Keratinocyte (primary cell): Measurements from ENCODE around the gene SURF4. TPM values are rescaled to one million over a fixed set of nuclear protein-coding genes. Genes with fewer than 3 reads are reported as not detected.
A peak's percentile ranks its signal among the peaks of the same experiment; 100 is the strongest.

Experiments used
- DNase-seq: peaks from one replicate; pipeline ENCODE4 v3.0.0-alpha.2; 2011; ENCODE audit warnings: low read depth, missing footprints, low spot score
- FAIRE-seq: peaks from 2 replicates; lab custom pipeline; 2011; peaks lifted over from hg19 to GRCh38; lab: Jason Lieb, UNC
- H2AFZ ChIP-seq: 2 replicates; pipeline ENCODE4 v1.6.0; 2012; ENCODE audit warnings: low read length, control low read depth, inconsistent platforms; ENCODE audit not compliant: control insufficient read depth
- H3K27ac ChIP-seq: 2 replicates; pipeline ENCODE4 v1.5.1; 2011; ENCODE audit warnings: low read length; ENCODE audit not compliant: control insufficient read depth, insufficient read depth
- H3K27me3 ChIP-seq: 3 replicates; pipeline ENCODE4 v1.6.0; 2011; ENCODE audit warnings: low read length; ENCODE audit not compliant: control insufficient read depth, insufficient read depth; ENCODE audit errors: extremely low read depth
- H3K36me3 ChIP-seq, 2 experiments: 2 replicates in 1 of 2; 3 replicates in 1 of 2; pipeline ENCODE4 v1.5.1; 2011; ENCODE audit warnings: low read length in 2 of 2, mild to moderate bottlenecking in 1 of 2; ENCODE audit not compliant: control insufficient read depth in 2 of 2, insufficient read depth in 2 of 2; ENCODE audit errors: extremely low read depth in 1 of 2
- H3K4me1 ChIP-seq: 3 replicates; pipeline ENCODE4 v1.5.1; 2011; ENCODE audit warnings: low read length; ENCODE audit not compliant: control insufficient read depth, insufficient read depth; ENCODE audit errors: extremely low read depth
- H3K4me2 ChIP-seq: 3 replicates; pipeline ENCODE4 v1.6.0; 2011; ENCODE audit warnings: low read depth, low read length; ENCODE audit not compliant: control insufficient read depth, insufficient read depth; ENCODE audit errors: extremely low read depth
- H3K4me3 ChIP-seq, 3 experiments: fragments of 200-600 bp in 1 of 3; sonication (generic) in 1 of 3; 2 replicates in 2 of 3; 3 replicates in 1 of 3; pipeline ENCODE4 v1.5.1; 2011 to 2016; ENCODE audit warnings: low read length in 3 of 3, mild to moderate bottlenecking in 3 of 3, control low read depth in 2 of 3, inconsistent platforms in 1 of 3, low read depth in 1 of 3, mixed read lengths in 1 of 3, mixed run types in 1 of 3, moderate library complexity in 1 of 3; ENCODE audit not compliant: control insufficient read depth in 2 of 3, insufficient read depth in 2 of 3; ENCODE audit errors: extremely low read depth in 1 of 3
- H3K79me2 ChIP-seq: 2 replicates; pipeline ENCODE4 v1.6.0; 2012; ENCODE audit warnings: low read length; ENCODE audit not compliant: control insufficient read depth, insufficient read depth
- H3K9ac ChIP-seq: 3 replicates; pipeline ENCODE4 v1.6.0; 2011; ENCODE audit warnings: low read length; ENCODE audit not compliant: control insufficient read depth, insufficient read depth; ENCODE audit errors: extremely low read depth
- H3K9me1 ChIP-seq: 3 replicates; pipeline ENCODE4 v1.6.0; 2011; ENCODE audit warnings: low read length; ENCODE audit not compliant: control insufficient read depth, insufficient read depth; ENCODE audit errors: extremely low read depth
- H3K9me3 ChIP-seq: 2 replicates; pipeline ENCODE4 v1.5.1; 2012; ENCODE audit warnings: low read depth, low read length; ENCODE audit not compliant: control insufficient read depth
- H4K20me1 ChIP-seq: 3 replicates; pipeline ENCODE4 v1.6.0; 2011; ENCODE audit warnings: low read length; ENCODE audit not compliant: control insufficient read depth, insufficient read depth; ENCODE audit errors: extremely low read depth
- CTCF ChIP-seq, 3 experiments: IDR thresholded peaks in 1 of 3; conservative IDR thresholded peaks in 1 of 3; optimal IDR thresholded peaks in 1 of 3; 2 replicates in 2 of 3; 3 replicates in 1 of 3; pipeline versions ENCODE3 to v1.5.1; 2011; ENCODE audit warnings: low read length in 3 of 3, mild to moderate bottlenecking in 3 of 3, moderate library complexity in 2 of 3, control low read depth in 1 of 3, inconsistent platforms in 1 of 3; ENCODE audit not compliant: insufficient read depth in 2 of 3; ENCODE audit errors: extremely low read depth in 1 of 3
- EZH2 ChIP-seq: IDR thresholded peaks from one replicate; pipeline ENCODE4 v1.6.1; 2012; ENCODE audit warnings: inconsistent platforms, mild to moderate bottlenecking, low read length, moderate library complexity
- dilution Hi-C: fragments of 300-500 bp; cut with MboI; formaldehyde crosslinking; loops from one replicate; pipeline ENCODE4 v1.7.0; 2020; ENCODE audit warnings: low sequenced_read_pairs; ENCODE audit not compliant: extremely low pct_ligation_motif_present
- polyA plus RNA-seq, 5 experiments: library from polyadenylated mRNA; depleted of rRNA in 3 of 5; stranded (reverse) in 3 of 5; stranded (forward) in 1 of 5; unstranded in 1 of 5; fragments of >200 nt; gene quantifications; 1 replicate in 1 of 5; 2 replicates in 3 of 5; 3 replicates in 1 of 5; pipeline versions ENCODE4 v1.2.1 to v1.2.3, GENCODE V29; 2011 to 2012; ENCODE audit warnings: missing spikeins in 2 of 5, low read depth in 1 of 5, low replicate concordance in 1 of 5

The SURF4 gene
- polyA plus RNA-seq, 1 donor (not counting 4 experiments of a cell fraction or from before 2014, with no cell fraction given): 153 TPM

GRCh38 chr9:133370685-133371084 is 5.2 kb downstream of the SURF4 start:
- no peak overlapping the region for H3K9ac ChIP-seq
- H3K4me2 ChIP-seq: peak overlapping the region; percentile 73
- no peak overlapping the region for H3K4me3 ChIP-seq
- peaks cover 98% of the 10 kb centered on the region for H3K79me2 ChIP-seq
- TF ChIP-seq CTCF (optimal IDR thresholded peaks at IDR 0.05 in 1 of 3, IDR thresholded peaks at IDR 0.05 in 1 of 3, conservative IDR thresholded peaks at IDR 0.05 in 1 of 3; ENCODE audit: extremely low read depth in 1 of 3, insufficient read depth in 2 of 3, low read length in 3 of 3): no peak
- no peak for TF ChIP-seq EZH2
- peaks cover 57% of the 10 kb centered on the region for H3K4me1 ChIP-seq
- H2AFZ ChIP-seq: no peak overlapping the region
- dilution Hi-C loops: no loop called here
- FAIRE-seq: no peak
- DNase-seq: no peak
- H3K27me3 ChIP-seq: no peaks in the 10 kb centered on the region
- peaks cover 8% of the 10 kb centered on the region for H3K9me1 ChIP-seq
- H3K36me3 ChIP-seq: peaks cover 34 to 49% of the 10 kb centered on the region in 2 experiments
- peaks cover 61% of the 10 kb centered on the region for H4K20me1 ChIP-seq
- H3K27ac ChIP-seq: peak overlapping the region; percentile 24
- no peaks in the 10 kb centered on the region for H3K9me3 ChIP-seq

GRCh38 chr9:133369933-133370332 is 5.9 kb downstream of the SURF4 start:
- Histone ChIP-seq H4K20me1 (peaks cover 62% of the 10 kb centered on the region), H2AFZ (no peak overlapping the region), H3K9ac (no peak overlapping the region), H3K9me3 (no peaks in the 10 kb centered on the region), H3K79me2 (peaks cover 93% of the 10 kb centered on the region), H3K36me3 (peaks cover 34 to 55% of the 10 kb centered on the region in 2 experiments), H3K4me1 (peaks cover 64% of the 10 kb centered on the region), H3K27me3 (no peaks in the 10 kb centered on the region), H3K27ac (no peak overlapping the region), H3K4me3 (no peak overlapping the region), H3K4me2 (no peak overlapping the region), H3K9me1 (peaks cover 8% of the 10 kb centered on the region)
- no peak for DNase-seq
- TF ChIP-seq EZH2: no peak
- no peak for TF ChIP-seq CTCF (optimal IDR thresholded peaks at IDR 0.05 in 1 of 3, IDR thresholded peaks at IDR 0.05 in 1 of 3, conservative IDR thresholded peaks at IDR 0.05 in 1 of 3; ENCODE audit: extremely low read depth in 1 of 3, insufficient read depth in 2 of 3, low read length in 3 of 3)
- dilution Hi-C loops: no loop called here
- FAIRE-seq: no peak
